Measurements from ENCODE around the gene PLXNA4.

GRCh38 chr7:132558815-132559214, 17.5 kb downstream of the PLXNA4 start:
- TF ChIP-seq CTCF (IDR thresholded peaks at IDR 0.05) = no peak
- TF ChIP-seq POLR2A (IDR thresholded peaks at IDR 0.05) = no peak

Data from lower leg skin (tissue), 3 donors.